HG02623 (cell line): ENCODE results near the gene MYH11.

Experiments
- ATAC-seq: cut with Tn5 transposase; IDR thresholded peaks from one replicate; pipeline ENCODE4 v1.9.1; 2021; ENCODE audit warnings: moderate library complexity; ENCODE audit not compliant: unreplicated experiment

The MYH11 gene

DNA sequence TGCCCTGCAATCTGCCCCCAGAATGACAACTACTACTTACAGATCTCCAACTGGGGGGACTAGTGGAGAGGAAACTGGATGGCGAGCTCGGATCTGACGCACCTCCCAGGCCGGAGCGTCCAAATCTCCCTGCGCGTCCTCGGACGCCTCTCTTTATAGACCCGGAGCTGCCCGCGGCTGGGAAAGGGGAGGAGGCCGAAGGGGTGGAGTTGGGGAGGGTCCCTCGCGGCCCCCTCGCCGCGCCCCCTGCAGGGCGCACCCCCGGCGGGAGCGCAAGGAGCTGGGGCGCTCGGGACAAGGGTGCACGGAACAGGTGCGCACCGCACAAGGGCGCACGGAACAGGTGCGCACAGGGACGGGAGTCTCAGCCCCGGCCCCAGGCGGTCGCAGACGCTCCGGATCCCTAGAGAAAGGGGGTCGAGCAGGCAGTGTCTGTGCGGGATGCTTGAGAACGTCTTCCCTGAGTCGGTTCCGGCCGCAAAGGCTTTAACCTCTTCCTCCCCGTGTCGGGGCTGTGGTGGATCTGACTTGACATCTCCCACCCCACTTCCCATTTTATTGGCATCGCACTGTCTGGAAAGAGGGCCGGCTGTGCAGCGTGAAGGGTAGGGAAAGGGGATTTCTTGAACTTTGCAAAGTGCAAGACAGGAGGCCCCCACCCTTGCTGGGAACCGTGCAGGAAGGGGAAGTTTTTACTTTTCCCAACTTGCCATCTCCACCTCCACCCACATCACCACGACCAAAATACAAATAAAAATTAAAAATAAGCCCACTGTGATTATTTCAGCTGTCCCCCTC lies at the start of gene MYH11:
Gene MYH11 (minus strand): TSS at position 128 of the 798 bp plus-strand sequence. CDS start 18,776 bp downstream, outside the sequence.
- no peak for ATAC-seq

- ATAC-seq: no peak
Observed at GRCh38 chr16:15906439-15906838, 49.6 kb upstream of the MYH11 start.

DNA sequence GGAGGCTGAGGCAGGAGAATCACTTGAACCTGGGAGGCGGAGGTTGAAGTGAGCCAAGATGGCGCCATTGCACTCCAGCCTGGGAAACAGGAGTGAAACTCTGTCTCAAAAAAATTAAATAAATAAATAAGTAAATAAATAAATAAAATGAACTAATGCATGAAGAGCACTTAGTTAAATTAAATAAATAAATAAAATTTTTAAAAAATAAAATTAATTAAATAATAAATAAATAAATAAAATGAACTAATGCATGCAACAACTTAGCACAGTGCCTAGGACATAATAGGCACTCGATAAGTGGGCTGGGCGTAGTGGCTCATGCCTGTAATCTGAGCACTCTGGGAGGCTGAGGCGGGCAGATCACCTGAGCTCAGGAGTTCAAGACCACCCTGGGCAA lies 47.1 kb upstream of the MYH11 start:
- ATAC-seq: no peak

DNA sequence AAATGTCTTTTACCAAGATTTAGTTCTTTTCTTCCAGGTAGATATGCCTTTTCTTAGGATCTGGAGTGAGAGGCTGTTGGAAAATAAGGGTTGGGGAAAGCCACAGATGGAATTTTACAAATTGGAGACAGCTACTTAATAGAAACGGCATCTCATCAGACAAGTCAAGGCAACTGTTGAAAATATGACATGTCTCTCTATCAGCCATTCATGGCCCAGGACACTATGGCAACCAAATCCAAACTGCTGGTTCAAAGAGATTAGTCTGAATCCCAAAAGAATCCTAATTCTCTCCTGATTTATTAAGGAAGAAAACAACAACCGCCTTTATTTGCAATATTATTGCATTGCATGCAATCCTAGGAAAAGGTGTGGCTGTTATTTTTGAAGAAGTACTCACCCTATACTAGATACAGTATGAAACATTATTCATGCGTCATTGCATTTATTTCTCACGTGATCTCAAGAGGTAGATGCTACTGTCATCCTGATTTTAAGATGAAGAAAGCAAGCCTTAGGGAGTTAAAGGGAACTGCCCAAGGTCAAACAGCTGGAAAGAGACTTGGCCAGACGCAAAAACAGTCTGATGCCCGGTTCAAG lies 44.2 kb upstream of the MYH11 start:
- ATAC-seq: no peak

DNA sequence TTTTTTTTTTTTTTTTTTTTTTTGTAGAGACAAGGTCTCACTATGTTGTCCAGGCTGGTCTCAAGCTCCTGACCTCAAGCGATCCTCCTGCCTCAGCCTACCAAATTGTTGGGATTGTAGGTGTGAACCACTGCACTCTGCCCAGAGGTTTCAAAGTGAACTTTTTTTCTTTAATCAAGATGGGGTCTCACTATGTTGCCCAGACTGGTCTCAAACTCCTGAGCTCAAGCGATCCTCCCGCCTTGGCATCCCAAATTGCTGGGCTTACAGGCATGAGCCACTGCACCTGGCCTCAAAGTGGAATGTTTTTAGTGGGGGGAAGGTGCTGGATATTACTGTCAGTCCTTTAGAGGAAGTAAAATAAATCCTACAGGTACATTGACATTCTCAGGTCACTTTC lies 43.5 kb upstream of the MYH11 start:
- no peak for ATAC-seq

- no peak for ATAC-seq
Observed at GRCh38 chr16:15899538-15900100, 42.8 kb upstream of the MYH11 start.

GRCh38 chr16:15898654-15899053 lies 41.8 kb upstream of the MYH11 start:
- no peak for ATAC-seq

- ATAC-seq: peak; percentile 68
Observed at GRCh38 chr16:15897834-15898254, 41.0 kb upstream of the MYH11 start.

- no peak for ATAC-seq
Observed at GRCh38 chr16:15897121-15897780, 40.4 kb upstream of the MYH11 start.

DNA sequence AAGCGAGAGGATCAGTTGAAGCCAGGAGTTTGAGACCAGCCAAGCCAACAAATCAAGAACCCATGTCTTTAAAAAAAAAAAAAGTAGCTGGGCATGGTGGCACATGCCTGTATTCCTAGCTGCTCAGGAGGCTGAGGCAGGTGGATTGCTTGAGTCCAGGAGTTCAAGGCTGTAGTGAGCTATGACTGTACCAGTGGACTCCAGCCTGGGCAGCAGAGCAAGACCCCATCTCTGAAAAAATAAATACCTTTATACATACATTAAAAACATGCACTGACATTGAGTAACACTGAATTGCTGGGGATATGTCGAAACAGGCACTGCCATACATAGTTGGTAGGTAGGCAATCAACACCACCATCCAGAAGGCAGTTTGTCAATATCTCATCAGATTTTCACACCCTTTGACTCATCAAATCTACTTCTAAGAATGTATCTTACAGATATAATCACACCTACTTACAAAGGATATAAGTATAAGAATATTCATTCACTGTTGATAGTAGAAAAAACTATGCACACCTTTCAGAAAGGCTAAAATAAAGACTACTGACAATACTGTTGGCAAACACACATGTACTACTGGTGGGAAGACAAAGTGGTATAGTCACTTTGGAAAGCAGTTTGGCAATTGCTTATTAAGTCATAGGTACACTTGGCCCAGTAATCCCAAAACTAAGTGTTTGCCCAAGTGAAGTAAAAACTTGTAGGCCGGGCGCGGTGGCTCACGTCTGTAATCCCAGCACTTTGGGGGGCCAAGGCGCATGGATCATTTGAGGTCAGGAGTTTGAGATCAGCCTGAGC lies 37.9 kb upstream of the MYH11 start:
- ATAC-seq: no peak

GRCh38 chr16:15891508-15891907 lies 34.7 kb upstream of the MYH11 start:
- no peak for ATAC-seq

- ATAC-seq: peak; percentile 99
Observed at GRCh38 chr16:15888072-15888976, 31.5 kb upstream of the MYH11 start, which contains the start of gene CEP20. Gene CEP20, minus strand, starts transcription at chr16:15888603. Its CDS starts 18 bp downstream, at chr16:15888585.

GRCh38 chr16:15887283-15887682 lies 30.5 kb upstream of the MYH11 start:
- no peak for ATAC-seq

GRCh38 chr16:15886078-15886477 lies 29.2 kb upstream of the MYH11 start:
- ATAC-seq: no peak

DNA sequence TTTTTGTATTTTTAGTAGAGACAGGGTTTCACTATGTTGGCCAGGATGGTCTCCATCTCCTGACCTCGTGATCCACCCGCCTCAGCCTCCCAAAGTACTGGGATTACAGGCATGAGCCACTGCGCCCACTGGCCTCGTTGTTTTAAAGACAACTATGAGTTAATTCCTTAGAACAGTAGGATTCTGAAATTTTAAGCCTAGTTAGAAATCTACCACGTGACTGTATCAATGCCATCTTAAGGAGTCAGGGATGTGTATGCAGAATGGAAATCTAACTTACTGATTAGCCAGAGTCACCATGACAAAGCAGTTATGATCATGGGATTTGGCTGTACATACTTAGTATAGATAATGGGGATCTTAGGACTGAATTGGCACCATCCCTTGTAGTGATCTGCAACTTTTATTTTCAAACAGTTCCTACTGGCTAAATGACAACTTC lies 28.8 kb upstream of the MYH11 start:
- ATAC-seq: no peak

- no peak for ATAC-seq
Observed at GRCh38 chr16:15882563-15882962, 25.7 kb upstream of the MYH11 start.

DNA sequence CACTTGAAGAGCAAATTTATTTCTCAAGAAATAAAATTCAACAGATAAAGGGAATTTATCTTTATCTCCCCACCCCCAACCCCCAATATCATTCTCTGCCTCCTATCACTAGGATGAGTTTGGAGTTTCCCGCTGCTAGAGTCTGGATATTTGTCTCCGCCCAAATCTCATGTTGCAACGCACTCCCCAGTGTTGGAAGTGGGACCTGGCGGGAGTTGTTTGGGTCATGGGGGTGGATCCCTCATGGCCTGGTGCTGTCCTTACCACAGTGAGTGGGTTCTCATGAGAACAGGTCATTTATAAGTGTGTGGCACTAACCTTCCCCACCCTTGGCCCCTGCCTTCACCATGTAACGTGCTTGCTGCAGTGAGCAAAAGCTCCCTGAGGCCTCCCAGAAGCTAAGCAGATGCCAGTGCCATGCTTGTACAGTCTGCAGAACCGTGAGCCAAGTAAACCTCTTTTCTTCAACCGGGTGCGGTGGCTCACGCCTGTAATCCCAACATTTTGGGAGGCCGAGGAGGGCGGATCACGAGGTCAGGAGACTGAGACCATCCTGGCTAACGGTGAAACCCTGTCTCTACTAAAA lies 25.1 kb upstream of the MYH11 start:
- no peak for ATAC-seq

GRCh38 chr16:15880434-15881308 lies 23.8 kb upstream of the MYH11 start:
- no peak for ATAC-seq
